NCI-H345 treated with DMSO at 0.1 percent for 48 hours (cell line): Measurements from ENCODE around the gene MZF1.

Source experiments
- DNase-seq: peaks from one replicate; lab custom pipeline; 2025; ENCODE audit not compliant: unreplicated experiment; lab: John Stamatoyannopoulos, UW

MZF1 gene

GRCh38 chr19:58515259-58515658 lies 57.9 kb downstream of the MZF1 start:
- DNase-seq = no peak

- DNase-seq = no peak
Measured at GRCh38 chr19:58514564-58515022, 58.5 kb downstream of the MZF1 start.

- peak; percentile 75 for DNase-seq
Measured at GRCh38 chr19:58513694-58514563, 59.2 kb downstream of the MZF1 start.

- DNase-seq = no peak
Measured at GRCh38 chr19:58513213-58513693, 59.9 kb downstream of the MZF1 start.
